ENCODE measurements around the gene TDRD3.

GRCh38 chr13:60352644-60353043 is 44.4 kb upstream of the TDRD3 start:
- TF ChIP-seq CTCF (IDR thresholded peaks at IDR 0.05) (no peak), POLR2AphosphoS5 (IDR thresholded peaks at IDR 0.05) (no peak), EP300 (IDR thresholded peaks at IDR 0.05) (no peak)
